Measurements from ENCODE around the gene IGLL1.

IGLL1 gene

DNA sequence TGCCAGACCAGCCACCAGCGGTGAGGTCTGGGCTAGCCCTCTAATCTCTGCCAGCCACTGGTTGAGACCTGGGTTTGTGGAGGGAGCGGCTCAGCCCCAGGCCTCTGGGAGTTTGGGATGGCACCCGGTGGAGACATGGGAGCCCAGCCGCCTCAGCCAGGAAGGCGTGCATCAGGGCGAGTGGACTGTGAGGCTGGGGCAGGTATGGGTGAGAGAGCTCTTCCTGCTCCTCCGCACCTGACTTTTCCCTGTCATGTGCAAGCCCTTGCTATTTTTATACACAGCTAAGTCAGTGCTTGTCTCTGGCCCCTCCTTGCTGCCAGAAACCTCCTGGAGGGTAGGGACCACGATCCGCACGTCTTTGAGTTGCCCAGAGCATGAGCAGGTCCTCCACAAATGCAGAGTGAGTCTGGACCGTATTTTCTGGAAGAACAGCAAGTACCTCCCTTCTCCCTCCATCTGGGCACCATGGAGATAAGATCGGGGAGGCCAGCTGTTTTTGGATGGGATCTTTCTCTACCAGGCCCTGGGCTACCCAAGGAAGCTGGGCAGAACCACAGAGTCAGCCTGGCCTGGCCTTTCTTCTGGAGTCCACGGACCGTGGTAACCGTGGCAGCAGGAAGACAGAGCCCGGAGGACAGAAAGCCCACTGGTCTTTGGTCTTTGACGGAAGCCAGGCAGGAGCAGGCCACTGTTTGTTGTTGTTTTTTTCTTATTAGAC lies 53.3 kb downstream of the IGLL1 start:
- no peak for DNase-seq

DNA sequence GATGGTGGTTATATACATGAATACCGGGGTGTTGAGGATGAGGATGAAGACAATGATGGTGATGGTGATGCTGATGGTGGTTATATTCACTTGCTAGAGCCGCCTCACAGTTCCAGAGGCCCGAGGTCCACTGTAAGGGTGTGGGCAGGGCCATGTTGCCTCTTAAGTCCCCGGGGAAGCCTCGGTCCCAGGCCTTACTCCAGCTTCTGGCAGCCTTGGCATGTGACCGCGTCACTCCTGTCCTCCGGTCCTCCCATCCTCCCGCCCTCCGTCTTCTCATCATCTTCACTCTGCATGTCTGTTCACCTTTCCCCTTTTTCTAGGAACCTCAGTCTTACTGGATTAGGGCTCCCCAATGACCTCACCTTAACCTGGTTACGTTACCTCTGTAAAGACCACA lies 54.6 kb downstream of the IGLL1 start:
- DNase-seq = no peak

DNA sequence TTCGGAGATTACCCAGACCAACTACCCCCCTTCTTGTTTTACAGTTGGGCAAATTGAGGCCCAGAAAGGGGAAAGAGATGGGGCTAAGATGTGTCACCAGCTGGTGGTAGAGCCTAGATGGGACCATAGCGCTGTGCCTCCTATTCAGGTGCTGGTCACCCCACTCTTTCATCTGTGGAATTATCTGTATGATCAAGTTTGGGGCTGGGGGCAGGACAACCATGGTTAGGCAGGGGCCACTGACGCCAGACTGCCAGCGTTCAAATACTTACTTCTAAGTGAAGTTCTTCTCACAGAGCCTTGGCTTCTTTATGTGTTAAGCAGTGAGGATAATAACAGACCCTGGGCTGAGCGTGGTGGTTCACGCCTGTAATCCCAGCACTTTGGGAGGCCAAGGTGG lies 55.9 kb downstream of the IGLL1 start:
- no peak for DNase-seq

- no peak for DNase-seq
These were observed 56.4 kb downstream of the IGLL1 start for GRCh38 chr22:23523713-23524112.
